Measurements from ENCODE around the gene ZNRF3.
"Not testable (repeated sequence)": the region's sequence is repeated elsewhere in the genome, so short reads cannot be mapped to it uniquely, and the experiment has no call there.

ZNRF3 gene

DNA sequence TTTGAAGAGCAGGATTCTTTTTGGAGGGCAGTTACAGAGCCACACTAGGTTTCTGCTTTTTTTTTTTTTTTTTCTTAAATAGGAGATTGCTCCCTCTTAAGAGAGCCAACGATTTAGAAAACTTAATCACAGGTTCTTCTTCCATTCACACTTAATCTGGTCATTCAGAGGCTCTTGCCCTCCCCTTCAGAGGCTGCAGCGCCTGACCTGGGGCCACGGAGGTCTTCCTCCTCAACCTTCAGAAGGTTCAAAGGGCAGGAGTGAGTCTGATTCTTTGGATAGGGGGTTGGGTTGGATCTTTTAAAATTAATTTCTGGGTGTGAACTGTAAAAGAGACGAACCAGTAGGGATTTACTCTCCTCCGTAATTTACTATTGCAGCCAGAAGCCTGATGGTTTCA is 57.1 kb downstream of the ZNRF3 start:
- no peak overlapping the region for H3K4me3 ChIP-seq (ENCODE audit: low read depth, low read length)
- TF ChIP-seq, protein P1, sequence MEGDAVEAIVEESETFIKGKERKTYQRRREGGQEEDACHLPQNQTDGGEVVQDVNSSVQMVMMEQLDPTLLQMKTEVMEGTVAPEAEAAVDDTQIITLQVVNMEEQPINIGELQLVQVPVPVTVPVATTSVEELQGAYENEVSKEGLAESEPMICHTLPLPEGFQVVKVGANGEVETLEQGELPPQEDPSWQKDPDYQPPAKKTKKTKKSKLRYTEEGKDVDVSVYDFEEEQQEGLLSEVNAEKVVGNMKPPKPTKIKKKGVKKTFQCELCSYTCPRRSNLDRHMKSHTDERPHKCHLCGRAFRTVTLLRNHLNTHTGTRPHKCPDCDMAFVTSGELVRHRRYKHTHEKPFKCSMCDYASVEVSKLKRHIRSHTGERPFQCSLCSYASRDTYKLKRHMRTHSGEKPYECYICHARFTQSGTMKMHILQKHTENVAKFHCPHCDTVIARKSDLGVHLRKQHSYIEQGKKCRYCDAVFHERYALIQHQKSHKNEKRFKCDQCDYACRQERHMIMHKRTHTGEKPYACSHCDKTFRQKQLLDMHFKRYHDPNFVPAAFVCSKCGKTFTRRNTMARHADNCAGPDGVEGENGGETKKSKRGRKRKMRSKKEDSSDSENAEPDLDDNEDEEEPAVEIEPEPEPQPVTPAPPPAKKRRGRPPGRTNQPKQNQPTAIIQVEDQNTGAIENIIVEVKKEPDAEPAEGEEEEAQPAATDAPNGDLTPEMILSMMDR (IDR thresholded peaks at IDR 0.05; ENCODE audit: low read depth, low read length), result no peak

DNA sequence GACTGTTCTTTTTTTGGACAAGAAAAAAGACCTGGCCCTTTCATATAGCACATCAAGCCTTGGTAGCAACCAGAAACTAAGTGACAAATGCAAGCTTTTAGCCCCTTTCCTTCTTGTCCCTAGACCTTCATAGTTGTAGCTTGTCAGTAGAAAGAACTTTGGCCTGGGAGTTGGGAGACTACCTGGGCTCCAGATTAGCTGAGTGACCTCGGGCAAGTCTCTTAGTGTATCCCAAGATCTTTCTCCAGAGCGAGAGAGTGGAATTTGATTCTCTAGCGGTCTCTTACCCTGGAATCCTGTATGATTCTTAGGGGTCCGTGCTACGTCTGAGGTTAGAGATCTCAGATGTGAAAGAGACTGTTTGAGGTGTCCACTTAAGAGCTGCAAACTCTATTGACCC is 59.0 kb downstream of the ZNRF3 start:
- TF ChIP-seq, protein P1 (IDR thresholded peaks at IDR 0.05; ENCODE audit: low read depth, low read length), result no peak
- no peak overlapping the region for H3K4me3 ChIP-seq (ENCODE audit: low read depth, low read length)

DNA sequence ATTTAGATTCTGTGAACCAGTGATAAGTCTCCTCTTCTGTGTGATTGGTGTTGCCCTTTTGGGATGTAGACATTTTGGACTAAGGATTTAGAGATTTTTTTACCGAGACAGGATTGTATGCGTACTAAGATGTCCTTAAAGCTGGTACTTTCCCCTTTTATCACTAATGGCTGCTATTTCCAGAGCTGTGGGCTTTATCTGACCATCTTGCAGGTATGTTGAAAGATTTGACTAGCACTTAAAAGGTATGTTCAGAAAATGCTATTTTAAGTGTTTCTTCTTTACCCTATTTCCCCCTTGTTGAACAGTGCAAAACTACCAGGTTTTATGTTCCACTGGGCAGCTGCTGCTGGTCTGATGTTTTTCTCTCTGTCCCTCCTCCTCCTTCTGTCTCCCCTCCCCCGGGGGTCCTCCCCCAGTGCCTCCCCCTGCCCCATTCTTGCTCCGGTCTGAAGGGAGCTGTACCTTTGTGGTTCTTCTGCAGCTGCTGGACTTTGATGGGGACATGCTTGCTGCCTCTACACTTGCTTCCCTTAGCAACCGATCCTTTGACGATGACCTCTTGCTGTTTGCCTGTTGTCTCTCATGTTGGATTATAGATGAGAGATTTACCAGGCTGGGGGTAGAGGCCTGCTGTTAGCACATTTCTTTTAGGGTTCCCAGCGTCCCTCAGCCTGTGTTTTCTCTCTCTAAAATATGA is 59.6 kb downstream of the ZNRF3 start:
- H3K4me3 ChIP-seq (ENCODE audit: low read depth, low read length), result no peak overlapping the region
- TF ChIP-seq, protein P1 (IDR thresholded peaks at IDR 0.05; ENCODE audit: low read depth, low read length), result no peak

DNA sequence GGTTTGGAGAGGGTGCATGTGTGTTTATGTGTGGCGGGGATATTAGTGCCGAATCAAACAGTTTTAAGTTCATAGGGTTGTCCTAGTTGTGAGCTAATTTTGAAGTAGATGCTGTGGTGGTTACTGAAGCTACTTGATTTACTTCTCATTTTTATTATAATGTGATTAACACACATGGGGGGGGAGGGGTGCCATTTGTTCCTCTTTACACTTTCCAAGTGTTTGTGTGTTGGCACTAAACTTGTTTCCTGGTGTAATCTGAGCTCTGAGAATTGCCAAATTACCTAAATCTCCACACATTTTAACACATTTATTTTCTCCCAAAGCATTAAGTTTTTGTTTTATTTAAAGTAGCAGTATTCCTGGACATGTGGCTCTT is 60.1 kb downstream of the ZNRF3 start:
- TF ChIP-seq, protein P1 (IDR thresholded peaks at IDR 0.05; ENCODE audit: low read depth, low read length), result no peak
- no peak overlapping the region for H3K4me3 ChIP-seq (ENCODE audit: low read depth, low read length)

DNA sequence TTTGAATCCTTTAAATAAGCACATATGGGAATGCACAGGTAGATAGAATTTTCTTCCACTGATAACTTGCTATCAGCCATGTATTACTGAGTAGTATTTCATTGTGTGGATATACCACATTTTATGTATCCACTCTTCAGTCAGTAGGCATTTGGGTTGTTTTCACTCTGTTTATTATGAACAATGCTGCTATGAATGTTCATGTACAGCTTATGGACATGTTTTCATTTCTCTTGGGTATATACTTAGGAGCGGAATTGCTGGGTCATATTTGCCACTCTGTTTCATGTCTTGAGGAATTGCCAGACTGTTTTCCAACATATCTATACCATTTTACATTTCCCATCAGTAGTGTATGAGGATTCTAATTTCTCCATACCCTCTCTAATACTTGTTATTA is 63.8 kb downstream of the ZNRF3 start:
- TF ChIP-seq, protein P1 (IDR thresholded peaks at IDR 0.05; ENCODE audit: low read depth, low read length), result no peak
- H3K4me3 ChIP-seq (ENCODE audit: low read depth, low read length), result no peak overlapping the region

DNA sequence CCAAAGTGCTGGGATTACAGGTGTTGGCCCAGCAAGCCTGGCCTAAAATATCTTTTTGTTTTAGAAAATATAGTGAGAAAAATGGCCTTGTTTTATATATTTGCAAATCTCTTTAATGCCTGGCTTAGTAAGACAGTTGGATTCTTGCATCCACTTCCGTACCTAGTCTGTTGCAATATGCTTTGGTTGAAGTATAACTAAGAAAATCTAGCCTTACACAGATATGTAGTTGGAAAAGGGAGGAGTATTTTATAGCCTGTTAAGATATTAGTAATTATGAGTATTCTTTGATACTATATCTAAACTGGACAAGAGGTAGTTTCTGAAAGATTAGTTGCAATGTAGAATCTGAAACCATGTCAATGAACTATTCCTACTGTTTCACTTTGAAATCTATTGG is 65.1 kb downstream of the ZNRF3 start:
- TF ChIP-seq, protein P1 (IDR thresholded peaks at IDR 0.05; ENCODE audit: low read depth, low read length), result no peak

DNA sequence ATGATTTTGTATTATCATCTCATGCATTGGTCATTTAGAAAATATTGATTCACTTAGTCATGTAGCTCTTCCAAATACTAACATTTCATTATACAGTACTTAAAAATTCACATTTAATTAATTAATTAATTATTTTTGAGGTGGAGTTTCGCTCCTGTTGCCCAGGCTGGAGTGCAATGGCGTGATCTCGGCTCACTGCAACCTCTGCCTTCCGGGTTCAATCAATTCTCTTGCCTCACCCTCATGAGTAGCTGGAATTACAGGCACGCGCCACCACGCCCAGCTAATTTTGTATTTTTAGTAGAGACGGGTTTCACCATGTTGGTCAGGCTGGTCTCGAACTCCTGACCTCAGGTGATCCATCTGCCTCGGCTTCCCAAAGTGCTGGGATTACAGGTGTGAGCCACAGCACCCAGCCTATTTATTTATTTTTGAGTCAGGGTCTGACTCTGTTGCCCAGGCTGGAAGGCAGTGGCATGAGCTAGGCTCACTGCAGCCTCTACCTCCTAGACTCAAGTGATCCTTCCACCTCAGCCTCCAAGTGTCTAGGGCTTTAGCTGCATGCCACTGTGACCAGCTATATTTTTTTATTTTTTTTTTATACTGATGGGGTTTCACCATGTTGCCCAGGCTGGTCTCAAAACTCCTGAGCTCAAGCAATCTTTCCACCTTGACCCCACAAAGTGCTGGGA is 65.6 kb downstream of the ZNRF3 start:
- H3K4me3 ChIP-seq (ENCODE audit: low read depth, low read length), result not testable (repeated sequence)

More for the DNA sequence above, 65.1 kb downstream of the ZNRF3 start:
- H3K4me3 ChIP-seq (ENCODE audit: low read depth, low read length), result no peak overlapping the region
